ENCODE results near the gene PLCB4.

DNA sequence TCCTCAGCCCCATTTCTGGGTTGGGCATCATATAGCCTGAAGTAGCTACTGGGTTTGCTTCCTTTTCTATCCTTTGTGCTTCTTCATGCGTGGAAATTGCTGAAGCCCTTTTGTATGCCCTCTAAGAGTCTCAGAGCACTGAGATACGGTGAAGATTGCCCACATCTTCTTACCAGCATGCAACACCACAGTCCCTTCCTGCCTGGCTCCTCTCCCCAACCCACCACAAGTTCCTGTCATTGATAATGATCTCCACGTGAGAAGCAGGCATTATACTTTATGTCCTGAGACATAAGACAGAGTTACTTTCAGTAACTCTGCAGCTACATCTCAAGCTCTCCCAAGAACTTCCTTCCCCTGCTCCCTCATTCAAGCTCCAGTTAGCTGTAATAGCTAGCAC is 15.8 kb upstream of the PLCB4 start:
- TF ChIP-seq CTCF (IDR thresholded peaks at IDR 0.05): no peak
- no peak for TF ChIP-seq POLR2A (IDR thresholded peaks at IDR 0.05)
